Ureter (tissue), 1 donor: ENCODE data around the gene LTK. TPM values are rescaled to one million over a fixed set of nuclear protein-coding genes. Genes with fewer than 3 reads are reported as not detected.

Experiments
- DNase-seq: peaks from one replicate; pipeline ENCODE4 v3.0.0-alpha.2; 2020; ENCODE audit warnings: low spot score
- total RNA-seq: library from RNA; stranded (reverse); gene quantifications from one replicate; pipeline ENCODE4 v1.2.4, GENCODE V29; 2023
- donor health status: DM: yes; HTN: yes; CAD: no.

The LTK gene
- total RNA-seq, 1 donor from 2014 or later: 0.73 TPM

DNA sequence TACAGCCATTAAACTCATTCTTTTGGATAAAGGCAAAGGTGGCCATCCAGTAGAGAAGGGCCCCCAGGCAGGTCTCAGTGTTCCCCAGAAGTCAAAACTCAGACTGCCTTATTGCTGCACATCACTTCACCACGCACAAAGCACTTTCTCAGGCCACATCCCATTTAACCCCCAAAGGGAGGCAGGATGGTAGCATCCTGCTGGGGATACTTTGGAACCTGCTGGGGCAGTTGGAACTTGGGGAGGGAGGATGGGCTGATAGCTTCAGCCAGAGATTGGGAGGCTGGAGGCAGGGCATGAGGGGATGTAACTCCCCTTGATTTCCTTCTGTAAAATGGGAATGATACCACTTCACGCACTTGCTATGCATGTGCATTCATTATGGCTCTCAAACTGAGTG, 15.0 kb downstream of the LTK start:
- DNase-seq: no peak

DNA sequence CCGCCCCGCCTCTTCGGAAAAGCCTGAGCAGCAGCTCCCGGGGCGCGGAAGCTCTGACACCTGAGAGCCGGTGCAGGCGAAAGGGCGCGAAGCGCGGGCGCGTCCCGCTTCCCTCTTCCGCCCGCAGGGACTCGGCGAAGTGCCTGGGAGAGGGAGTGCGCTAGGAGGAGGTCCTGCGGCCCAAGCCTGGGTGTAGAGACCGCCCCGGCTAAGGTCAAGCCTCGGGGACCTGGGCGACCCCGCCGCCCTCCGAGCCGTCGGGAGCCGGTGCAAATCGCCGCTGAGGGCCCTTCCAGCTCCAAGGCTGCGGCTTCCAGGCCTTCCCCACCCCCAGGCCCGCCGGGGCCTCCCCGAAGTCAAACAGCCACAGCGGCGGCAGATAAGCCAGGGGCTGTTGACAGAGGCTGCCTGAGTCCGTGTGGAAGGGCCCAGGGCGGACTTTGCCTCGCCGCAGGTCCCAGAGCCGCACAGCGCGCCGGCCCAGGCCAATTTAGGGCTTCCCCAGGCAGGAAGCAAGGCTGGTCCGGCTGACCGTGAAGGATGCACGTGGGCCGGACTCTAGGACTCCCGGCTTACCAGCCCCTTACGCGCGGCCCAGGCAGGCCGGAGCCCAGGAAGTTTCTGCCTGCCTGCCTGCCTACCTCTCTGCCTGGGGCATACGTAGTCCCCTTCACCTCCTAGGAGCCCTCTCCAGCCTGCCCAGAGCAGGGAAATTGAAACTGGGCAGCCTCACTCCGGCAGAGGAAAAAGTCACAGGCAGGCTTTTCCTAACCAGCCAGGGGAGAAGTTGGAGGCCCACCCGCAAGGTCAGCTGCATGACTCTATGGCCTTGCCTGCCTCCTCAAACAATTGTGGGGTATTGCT, 17.7 kb downstream of the LTK start:
- no peak for DNase-seq

DNA sequence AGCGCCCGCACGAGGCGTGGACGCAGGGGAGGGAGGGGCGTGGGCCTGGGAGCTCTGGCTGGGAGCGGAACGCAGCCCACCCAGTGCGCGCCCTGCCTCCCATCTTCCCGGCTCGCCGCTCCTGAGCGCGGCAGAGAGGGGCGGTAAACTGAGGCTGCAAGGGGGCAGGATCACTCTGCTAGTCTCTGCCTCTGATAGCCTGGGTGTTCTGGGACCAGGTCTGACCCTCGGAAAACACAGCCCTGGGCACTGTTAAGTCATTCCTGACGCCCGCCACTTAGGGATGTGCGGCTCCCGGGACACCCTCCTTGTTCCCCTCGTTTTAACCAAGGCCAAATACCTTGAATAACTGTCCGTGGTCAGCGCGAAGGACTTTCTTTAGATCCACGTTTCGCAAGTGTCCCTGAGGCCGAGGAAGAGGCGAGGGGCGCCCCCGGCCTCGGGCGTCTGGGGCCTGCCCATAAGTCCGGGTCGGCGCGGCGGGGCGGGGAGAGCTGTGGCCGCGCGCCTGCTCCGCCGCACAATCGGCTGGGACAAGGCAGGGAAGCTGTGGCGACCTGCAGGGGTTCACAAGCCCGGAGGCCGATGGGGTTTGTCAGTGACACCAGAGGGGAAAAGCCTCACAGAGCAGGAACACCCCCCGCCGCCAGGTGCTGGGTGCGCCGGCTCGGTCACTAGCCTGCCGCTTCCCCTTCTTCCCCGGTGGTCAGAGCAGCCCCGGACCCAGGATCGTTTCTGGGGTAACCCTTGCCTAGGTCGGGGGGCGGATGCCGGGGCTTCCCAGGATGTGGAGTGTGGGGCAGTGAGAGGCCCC, 18.5 kb downstream of the LTK start:
- no peak for DNase-seq

DNA sequence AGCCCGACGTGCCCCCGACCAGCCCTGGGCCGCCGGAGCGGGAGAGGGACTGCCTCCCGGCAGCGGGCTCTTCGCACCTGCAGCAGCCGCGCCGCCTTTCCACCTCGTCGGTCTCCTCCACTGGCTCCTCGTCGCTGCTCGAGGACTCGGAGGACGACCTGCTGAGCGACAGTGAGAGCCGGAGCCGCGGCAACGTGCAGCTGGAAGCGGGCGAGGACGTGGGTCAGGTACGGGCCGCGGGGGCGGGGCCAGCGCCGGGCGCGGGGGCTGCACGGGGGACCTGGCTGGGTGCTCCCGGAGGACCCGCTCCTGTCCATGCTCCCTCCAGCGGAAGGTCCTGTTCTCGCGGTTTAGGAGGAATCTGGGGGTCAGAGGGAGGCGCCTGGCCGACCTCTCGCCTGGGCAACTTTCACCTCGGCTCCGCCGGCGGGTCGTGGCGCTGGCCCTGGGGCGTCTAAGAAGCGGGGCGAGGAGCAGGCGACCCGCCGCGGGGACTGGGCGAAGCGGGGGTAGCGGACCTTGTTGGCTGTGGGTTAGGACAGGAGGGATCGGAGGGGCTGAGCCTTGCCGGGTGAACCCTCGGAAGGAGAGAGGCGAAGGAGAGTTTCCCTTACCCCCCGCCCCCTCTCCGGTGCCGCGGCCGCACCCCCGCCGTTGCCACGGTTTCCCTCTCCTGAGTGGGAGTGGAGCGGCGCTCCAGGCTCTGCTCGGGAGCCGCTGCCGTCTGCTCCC, 19.3 kb downstream of the LTK start:
- no peak for DNase-seq

DNA sequence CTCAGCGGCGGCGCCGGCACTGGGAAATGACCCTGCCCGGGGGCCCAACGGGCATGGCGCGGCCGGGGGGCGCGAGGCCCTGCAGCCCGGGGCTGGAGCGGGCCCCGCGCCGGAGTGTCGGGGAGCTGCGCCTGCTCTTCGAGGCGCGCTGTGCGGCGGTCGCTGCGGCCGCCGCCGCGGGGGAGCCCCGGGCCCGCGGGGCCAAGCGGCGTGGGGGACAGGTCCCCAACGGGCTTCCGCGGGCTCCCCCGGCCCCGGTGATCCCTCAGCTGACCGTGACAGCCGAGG, 19.8 kb downstream of the LTK start:
- DNase-seq: no peak

DNA sequence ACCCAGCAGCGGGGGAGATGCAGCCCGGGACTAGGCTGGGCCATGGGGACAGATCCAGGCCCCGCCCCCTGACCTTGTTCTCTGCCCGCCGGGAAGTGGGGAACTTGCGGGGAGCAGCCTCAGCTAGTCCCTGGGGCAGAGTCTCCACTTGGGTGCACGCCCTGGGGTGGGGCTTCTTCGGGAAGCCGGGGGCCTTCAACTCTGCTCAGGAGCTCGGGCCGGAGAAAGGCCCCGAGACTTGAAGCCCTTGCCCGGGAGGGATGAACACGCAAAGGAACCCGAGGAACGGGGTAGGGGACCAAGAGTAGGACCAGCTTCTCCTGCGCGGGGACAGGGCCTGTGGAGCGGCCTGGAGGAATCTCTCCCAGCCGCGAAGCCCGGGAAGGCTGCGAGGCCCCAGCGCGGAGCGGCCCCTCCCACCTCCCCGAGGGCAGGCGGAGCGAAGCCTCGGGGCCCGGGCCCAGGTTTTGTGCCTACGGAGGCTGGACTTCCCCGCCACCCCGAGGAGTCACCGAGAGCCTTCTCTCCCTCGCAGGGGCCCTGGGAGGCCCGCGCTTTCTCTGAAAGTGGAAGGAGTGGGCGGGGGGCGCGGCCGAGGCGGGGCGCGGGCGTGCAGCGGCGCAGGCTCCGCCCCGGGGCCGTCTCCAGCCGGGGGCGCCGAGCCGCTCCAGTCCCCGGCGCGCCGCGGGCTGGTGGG, 20.3 kb downstream of the LTK start, which contains the start of gene ITPKA:
TSS of gene ITPKA (plus strand) at position 670 of the 697 bp plus-strand sequence. CDS start 54 bp downstream, outside the sequence.
- DNase-seq: peak; percentile 68

DNA sequence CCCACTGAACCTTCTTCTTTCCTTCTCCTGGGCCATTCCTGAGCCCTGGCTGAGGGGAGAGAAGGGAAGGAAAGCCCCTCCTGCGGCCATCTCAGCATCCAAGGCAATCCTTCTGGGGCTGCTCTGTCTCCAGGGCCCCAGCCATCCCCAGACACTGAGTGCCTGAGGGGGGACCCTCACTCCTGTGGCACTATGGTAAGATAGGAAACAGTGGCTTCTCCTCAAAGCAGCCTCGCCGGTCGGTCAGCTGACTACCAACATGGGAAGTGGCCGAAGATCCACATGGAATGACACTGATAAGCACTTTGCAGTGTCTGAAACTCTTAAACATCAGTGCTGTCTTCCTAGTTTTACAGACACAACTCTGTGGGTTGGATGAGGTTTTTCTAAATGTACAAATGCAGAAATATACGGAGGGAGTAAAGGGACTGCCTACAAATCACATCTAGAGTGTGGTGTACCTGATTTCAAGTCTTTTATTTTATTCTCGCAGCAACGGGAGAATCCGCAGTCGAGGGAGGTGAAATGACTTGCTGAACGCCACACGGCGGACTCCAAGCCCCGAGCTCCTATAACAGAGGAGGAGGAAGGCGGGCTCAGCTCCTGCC, 20.9 kb downstream of the LTK start:
- no peak for DNase-seq

DNA sequence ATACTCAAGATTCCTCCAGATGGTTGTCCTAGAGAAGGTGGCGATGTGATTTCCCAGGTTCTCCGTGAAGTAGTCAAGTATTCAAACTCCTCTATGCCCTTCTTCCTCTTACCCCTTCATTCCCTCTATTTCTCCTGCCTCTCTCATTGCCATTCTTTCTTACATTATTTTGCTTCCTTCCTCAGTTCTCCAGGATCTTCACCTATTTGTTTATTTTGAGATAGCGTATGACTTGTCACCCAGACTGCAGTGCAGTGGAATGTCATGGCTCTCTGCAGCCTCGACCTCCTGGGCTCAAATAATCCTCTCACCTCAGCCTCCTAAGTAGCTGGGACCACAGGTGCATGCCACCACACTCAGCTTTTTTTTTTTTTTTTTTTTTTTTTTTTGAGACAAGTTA, 21.7 kb downstream of the LTK start:
- DNase-seq: no peak

DNA sequence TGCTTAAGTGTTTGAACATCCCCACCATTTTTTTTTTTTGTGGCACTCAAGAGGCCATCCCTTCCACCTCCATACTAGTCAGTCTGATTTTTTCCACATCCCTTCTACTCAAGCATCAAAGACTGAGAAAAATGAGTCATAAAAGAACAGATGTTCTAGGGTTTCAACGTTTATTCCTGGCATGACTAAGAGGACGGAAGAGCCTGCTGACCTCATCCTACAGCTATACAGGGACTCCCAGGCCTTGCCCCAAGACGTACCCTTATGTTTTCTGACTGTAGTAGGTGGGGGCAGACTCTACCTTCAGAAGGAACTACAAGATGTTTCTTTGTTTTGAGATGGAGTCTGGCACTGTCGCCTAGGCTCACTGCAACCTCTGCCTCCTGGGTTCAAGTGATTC, 23.3 kb downstream of the LTK start:
- no peak for DNase-seq

DNA sequence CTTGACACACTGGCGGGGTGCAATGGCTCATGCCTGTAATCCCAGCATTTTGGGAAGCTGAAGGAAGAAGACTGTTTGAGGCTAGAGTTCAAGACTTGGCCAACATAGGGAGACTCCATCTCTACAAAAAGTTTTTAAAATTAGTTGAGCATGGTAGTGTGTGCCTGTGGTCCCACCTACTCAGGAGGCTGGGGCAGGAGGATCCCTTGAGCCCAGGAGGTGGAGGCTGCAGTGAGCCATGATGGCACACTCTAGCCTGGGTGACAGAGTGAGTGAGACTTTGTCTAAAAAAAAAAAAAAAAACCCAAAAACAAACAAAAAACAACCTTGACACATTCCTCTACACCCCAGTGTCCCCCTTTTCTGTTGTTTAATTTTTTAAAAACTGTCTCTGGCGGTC, 24.0 kb downstream of the LTK start:
- DNase-seq: no peak

DNA sequence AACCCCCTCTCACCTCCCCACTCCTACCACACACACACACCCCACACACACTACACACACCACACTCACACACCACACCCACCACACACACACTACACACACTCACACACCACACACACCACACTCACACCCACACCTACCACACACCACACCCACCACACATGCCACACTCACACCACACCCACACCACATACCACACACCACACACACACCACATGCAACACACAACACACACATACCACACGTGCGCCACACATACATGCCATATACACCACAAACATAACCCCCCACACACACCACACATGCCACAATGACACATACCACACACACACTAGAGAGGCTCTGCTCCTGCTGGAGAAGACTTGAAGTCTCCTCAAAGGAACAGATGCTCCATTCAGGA, 25.8 kb downstream of the LTK start:
- DNase-seq: no peak

DNA sequence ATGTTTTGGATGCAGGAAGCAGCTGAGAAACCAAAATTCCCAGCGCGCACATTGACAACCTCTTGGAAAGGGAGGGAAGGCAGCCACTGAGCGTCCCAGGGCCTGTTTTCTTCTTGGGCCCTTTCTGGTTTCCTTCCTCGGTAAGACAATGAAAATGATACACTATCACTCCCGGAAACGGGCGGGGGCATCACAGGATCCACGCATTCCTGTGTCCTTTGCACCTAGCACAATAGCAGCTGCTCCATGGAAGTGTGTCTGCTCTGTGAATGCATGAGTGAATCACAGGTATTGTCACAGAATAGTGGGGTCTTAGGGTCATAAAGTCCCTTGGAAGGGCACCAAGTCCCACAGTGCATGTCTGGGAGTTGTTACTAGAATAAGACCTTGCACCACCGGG, 26.2 kb downstream of the LTK start:
- no peak for DNase-seq

DNA sequence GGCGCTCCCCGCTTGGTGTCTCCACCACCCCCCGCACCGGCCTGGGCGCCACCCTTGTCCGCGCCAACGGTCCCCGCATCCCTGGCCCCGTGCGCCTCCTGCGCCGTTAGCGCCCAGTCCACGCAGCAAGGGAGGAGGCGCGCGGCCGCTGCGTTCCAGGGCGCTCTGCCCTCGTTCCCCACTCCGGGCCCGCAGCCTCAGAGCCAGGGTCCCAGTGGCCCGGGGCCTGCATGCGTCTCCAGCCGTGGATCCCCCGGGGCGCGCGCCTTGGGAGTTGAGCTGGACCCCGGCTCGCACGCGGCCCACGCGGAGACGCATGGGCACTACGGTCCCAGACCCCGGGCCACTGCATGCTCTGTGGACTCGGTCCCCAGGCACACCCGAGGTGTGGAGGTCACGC, 27.3 kb downstream of the LTK start:
- DNase-seq: no peak

DNA sequence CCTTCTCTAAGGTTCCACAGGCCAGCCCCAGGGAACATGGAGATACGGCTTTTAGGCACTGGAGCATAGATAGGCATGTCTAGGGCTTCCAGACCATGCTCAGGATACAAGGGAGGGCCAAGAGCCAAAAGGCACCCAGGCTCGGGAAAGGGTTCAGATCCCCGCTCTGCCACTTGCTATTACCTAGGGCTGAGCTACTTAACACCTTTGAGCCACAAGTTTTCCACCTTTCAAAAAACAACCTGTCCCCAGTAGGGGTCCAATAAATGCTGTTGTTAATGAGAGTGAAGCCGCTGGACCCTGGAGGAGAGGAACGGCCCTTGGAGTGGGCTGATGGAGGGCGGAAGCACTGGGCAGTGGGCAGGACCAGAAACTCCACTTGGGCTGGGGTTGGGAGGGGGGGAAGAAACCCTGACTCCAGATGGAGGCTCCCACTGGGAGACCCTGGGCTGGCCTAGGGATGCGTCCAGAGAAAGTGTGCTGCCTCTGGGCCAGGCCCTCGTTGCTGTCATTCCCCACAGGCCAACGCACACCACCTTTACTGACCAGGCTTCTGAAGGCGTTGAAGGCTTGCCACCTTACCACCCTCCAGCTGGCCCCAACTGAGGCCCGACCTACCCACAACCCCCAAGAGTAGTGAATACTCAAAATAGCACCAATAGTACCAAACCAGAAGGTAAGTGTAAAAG, 28.5 kb downstream of the LTK start:
- no peak for DNase-seq

DNA sequence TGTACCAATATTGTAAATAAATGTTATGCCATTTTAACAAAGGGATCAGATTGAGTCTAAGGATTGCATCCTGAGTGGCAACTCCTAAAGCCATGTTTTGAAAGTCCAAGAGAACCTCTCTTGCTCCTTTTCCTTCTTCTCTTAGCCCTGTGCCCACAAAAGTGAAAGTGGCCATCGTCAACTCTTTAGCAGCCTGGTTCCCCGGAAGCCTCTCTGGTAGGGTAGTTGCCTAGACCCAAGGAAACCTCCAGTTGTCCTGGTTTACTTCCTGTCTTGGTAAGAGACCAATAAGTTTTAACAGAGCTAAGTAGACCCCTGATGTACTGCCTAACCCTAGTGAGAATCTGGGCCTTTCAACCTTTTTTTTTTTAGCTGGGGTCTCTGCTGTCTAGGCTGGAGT, 30.1 kb downstream of the LTK start:
- no peak for DNase-seq

DNA sequence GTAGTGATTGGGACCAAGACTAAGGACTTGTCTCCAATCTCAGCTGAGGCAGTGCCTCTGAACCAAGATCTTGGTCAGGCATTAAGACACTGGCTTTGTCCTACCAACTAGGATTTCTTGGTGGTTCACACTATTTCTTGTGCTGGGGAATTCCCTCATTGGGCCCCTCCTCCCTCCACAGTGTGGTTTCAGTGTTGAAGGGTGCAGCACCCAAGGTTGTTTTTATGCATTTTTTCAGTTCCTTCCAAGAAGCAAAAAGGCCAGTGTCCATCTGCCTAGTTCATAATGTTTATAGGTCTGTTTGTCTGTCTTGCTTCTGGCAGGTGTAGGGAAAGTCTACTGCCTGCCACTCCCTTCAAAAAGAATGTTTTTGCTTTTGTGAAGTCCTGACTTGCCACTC, 30.5 kb downstream of the LTK start:
- DNase-seq: no peak

DNA sequence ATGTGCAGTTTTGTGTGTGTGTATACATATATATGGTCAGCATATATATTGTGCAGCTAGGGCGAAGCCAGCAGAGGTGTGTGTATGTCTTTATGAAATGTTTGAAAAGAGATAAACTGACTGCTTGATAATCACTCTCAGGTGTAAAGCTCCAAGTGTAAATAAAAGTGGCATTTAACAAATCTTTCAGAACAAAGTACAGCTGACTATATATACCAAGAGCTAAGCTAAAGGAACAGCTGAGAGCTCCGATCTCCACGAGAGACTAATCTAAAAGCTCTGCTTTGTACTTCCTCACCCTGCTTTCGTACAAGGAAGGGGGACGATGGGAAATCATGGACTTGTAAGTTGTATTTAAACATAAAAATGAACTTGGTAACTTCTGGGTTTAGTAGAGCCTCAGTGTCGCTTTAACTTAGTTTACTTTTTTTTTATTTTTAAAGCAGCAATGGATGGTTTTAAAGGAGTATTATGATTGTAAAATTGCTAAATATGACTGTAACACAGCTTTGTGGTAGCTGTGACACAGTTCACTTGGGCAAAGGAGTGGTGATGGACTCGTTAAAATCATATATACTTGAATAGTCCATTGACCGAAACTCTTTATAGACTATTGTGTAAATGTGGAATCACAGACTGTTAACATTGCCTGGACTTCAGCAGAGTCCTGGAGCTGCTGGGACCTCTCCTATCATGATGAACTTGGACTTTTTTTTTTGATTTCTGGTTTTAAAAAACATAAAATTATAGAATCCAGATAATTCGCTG, 31.3 kb downstream of the LTK start:
- no peak for DNase-seq

DNA sequence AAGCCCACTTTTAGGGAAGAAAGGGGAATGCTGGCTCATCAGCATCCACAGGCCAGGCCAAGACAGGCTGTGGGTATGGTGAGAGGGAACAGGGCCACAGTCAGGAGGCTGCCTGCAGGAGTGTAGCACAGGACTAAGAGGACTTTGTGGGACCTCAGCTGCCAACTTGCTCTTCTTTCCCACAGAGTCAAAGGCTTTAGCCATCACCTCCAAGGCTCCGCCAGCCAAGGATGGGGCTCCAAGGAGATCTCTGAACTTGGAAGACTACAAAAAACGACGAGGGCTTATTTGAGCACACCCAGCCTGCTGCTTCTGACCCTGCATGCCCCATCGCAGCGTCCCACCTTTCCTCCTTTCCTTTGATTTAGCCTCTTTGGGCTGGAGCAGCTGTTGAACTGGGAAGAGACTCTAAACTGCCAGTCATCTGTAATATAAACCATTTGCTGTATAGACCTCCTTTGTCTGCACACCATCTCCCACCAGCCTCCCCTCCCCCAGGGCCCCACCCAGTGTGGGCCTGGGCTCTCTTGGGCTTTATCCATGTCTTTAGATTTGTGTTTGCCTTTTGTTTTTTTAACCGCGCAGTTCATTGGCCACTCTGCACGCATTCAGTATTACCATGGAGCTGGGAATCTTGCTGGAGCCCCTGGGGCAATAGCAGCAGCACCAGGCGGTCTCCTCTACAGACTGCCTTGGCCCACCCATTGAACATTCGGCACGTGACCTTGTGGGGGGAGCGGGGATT, 33.1 kb downstream of the LTK start:
- DNase-seq: no peak

DNA sequence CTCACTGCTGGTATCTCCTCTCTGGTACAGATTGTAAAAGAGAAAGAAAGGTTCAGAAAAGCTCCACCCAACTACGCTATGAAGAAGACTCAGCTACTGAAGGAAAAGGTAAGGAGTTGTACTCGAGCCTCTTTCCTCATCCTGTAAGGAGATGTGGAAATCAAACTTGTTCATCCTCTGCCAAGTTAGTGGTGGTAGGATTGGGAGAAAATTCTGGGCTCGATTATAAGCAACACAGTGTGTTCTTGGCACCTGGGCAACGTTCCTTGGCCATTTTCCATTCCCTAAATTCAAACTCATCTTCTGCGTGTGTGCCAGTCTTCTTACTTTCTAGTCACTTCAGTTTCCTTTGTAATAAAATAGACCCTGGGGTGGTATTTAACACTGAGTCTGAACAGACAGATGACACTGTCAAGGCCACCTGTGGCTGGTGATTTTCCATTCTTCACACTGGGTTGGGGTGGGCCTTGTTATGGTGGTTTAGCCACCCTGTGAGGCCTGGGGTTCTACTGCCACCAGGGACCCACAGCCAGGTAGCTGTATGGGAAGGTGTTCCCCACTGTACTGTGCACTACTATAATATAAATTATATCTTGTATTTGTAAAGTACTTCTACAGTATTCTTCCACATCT, 37.1 kb downstream of the LTK start:
- DNase-seq: no peak
